Measurements from ENCODE around the gene G0S2.

Gene G0S2

GRCh38 chr1:209653915-209654351 is 21.3 kb upstream of the G0S2 start:
- Mint-ChIP-seq H3K4me3 (no peak overlapping the region), H3K4me1 (peaks cover 37% of the 10 kb centered on the region), H3K27ac (no peak overlapping the region), H3K9me3 (no peaks in the 10 kb centered on the region), H3K27me3 (peaks cover 19% of the 10 kb centered on the region), H3K36me3 (no peaks in the 10 kb centered on the region)
- CTCF ChIA-PET: interaction anchor here (1.0 to 2.3 kb wide), 5 partner anchors 11 to 75 kb away, joined by 3 to 13 read pairs (median 4); no protein-coding TSS in a partner anchor
- DNase-seq: no peak

- H3K4me3 Mint-ChIP-seq: no peak overlapping the region
- no peak for DNase-seq
- H3K36me3 Mint-ChIP-seq: no peaks in the 10 kb centered on the region
- H3K4me1 Mint-ChIP-seq: peaks cover 39% of the 10 kb centered on the region
- CTCF ChIA-PET: interaction anchor here (1.6 kb wide), 1 partner anchor 15 kb away, joined by 3 read pairs; no protein-coding TSS in a partner anchor
- no peak overlapping the region for H3K27ac Mint-ChIP-seq
- H3K9me3 Mint-ChIP-seq: no peaks in the 10 kb centered on the region
- peaks cover 20% of the 10 kb centered on the region for H3K27me3 Mint-ChIP-seq
These were observed 19.6 kb upstream of the G0S2 start for GRCh38 chr1:209655411-209656231.

GRCh38 chr1:209657140-209657879 is 17.9 kb upstream of the G0S2 start:
- CTCF ChIA-PET: interaction anchor here (0.7 to 1.0 kb wide), 2 partner anchors 18 to 86 kb away, joined by 3 read pairs; partner anchors contain the start of gene G0S2
- no peak for DNase-seq
- Mint-ChIP-seq H3K4me1 (peaks cover 25% of the 10 kb centered on the region), H3K27me3 (peaks cover 20% of the 10 kb centered on the region), H3K4me3 (no peak overlapping the region), H3K9me3 (no peaks in the 10 kb centered on the region), H3K36me3 (no peaks in the 10 kb centered on the region), H3K27ac (no peak overlapping the region)

- H3K4me1 Mint-ChIP-seq: peaks cover 20% of the 10 kb centered on the region
- no peaks in the 10 kb centered on the region for H3K9me3 Mint-ChIP-seq
These were observed 17.3 kb upstream of the G0S2 start for GRCh38 chr1:209657918-209658317.

GRCh38 chr1:209659909-209660308 is 15.3 kb upstream of the G0S2 start:
- Mint-ChIP-seq H3K27me3 (peaks cover 23% of the 10 kb centered on the region), H3K4me3 (no peak overlapping the region), H3K27ac (no peak overlapping the region), H3K36me3 (peaks cover 2% of the 10 kb centered on the region), H3K4me1 (peaks cover 14% of the 10 kb centered on the region), H3K9me3 (no peaks in the 10 kb centered on the region)
- CTCF ChIA-PET: no interaction called here
- no peak for DNase-seq

More at GRCh38 chr1:209657918-209658317, 17.3 kb upstream of the G0S2 start:
- H3K27me3 Mint-ChIP-seq: peaks cover 20% of the 10 kb centered on the region
- no peaks in the 10 kb centered on the region for H3K36me3 Mint-ChIP-seq
- CTCF ChIA-PET: interaction anchor here (0.5 to 1.0 kb wide), 4 partner anchors 9 to 85 kb away, joined by 3 read pairs; partner anchors contain the start of gene G0S2
- H3K4me3 Mint-ChIP-seq: no peak overlapping the region
- DNase-seq: no peak
- H3K27ac Mint-ChIP-seq: no peak overlapping the region

- Mint-ChIP-seq H3K9me3 (no peaks in the 10 kb centered on the region), H3K4me1 (peaks cover 14% of the 10 kb centered on the region), H3K27ac (no peak overlapping the region), H3K27me3 (peaks cover 17% of the 10 kb centered on the region), H3K4me3 (no peak overlapping the region), H3K36me3 (peaks cover 2% of the 10 kb centered on the region)
- DNase-seq: no peak
- CTCF ChIA-PET: no interaction called here
These were observed 14.1 kb upstream of the G0S2 start for GRCh38 chr1:209661071-209661470.

- Mint-ChIP-seq H3K4me3 (no peak overlapping the region), H3K27ac (no peak overlapping the region), H3K4me1 (peaks cover 14% of the 10 kb centered on the region), H3K9me3 (no peaks in the 10 kb centered on the region), H3K36me3 (peaks cover 2% of the 10 kb centered on the region), H3K27me3 (peaks cover 7% of the 10 kb centered on the region)
- no peak for DNase-seq
- CTCF ChIA-PET: no interaction called here
These were observed 12.3 kb upstream of the G0S2 start for GRCh38 chr1:209662879-209663327.

- no peak overlapping the region for H3K4me3 Mint-ChIP-seq
- H3K27ac Mint-ChIP-seq: no peak overlapping the region
- no peak for DNase-seq
- peaks cover 19% of the 10 kb centered on the region for H3K4me1 Mint-ChIP-seq
- H3K9me3 Mint-ChIP-seq: no peaks in the 10 kb centered on the region
- CTCF ChIA-PET: no interaction called here
- H3K27me3 Mint-ChIP-seq: peaks cover 3% of the 10 kb centered on the region
- H3K36me3 Mint-ChIP-seq: peaks cover 2% of the 10 kb centered on the region
These were observed 8.1 kb upstream of the G0S2 start for GRCh38 chr1:209667103-209667502.

GRCh38 chr1:209667708-209668107 is 7.5 kb upstream of the G0S2 start:
- peaks cover 3% of the 10 kb centered on the region for H3K27me3 Mint-ChIP-seq
- no peaks in the 10 kb centered on the region for H3K9me3 Mint-ChIP-seq
- H3K27ac Mint-ChIP-seq: no peak overlapping the region
- peaks cover 2% of the 10 kb centered on the region for H3K36me3 Mint-ChIP-seq
- no peak overlapping the region for H3K4me3 Mint-ChIP-seq
- CTCF ChIA-PET: no interaction called here
- no peak for DNase-seq
- H3K4me1 Mint-ChIP-seq: peaks cover 23% of the 10 kb centered on the region

- Mint-ChIP-seq H3K36me3 (peaks cover 1% of the 10 kb centered on the region), H3K4me3 (no peak overlapping the region), H3K9me3 (no peaks in the 10 kb centered on the region), H3K27ac (no peak overlapping the region), H3K4me1 (peaks cover 52% of the 10 kb centered on the region), H3K27me3 (peaks cover 16% of the 10 kb centered on the region)
- CTCF ChIA-PET: interaction anchor here (0.6 to 1.2 kb wide), 4 partner anchors 10 to 39 kb away, joined by 3 to 4 read pairs (median 3); no protein-coding TSS in a partner anchor
- DNase-seq: no peak
These were observed 4.7 kb upstream of the G0S2 start for GRCh38 chr1:209670441-209671082.

GRCh38 chr1:209672705-209673630 is 2.2 kb upstream of the G0S2 start:
- H3K9me3 Mint-ChIP-seq: no peaks in the 10 kb centered on the region
- H3K27me3 Mint-ChIP-seq: peaks cover 40% of the 10 kb centered on the region
- CTCF ChIA-PET: interaction anchor here (0.8 to 2.0 kb wide), 8 partner anchors 9 to 106 kb away, joined by 3 to 6 read pairs (median 3); partner anchors contain the start of gene LAMB3
- H3K27ac Mint-ChIP-seq: peak overlapping the region; percentile 2
- no peak overlapping the region for H3K4me3 Mint-ChIP-seq
- H3K36me3 Mint-ChIP-seq: peaks cover 9% of the 10 kb centered on the region
- H3K4me1 Mint-ChIP-seq: peaks cover 68% of the 10 kb centered on the region
- DNase-seq: peak; percentile 38

GRCh38 chr1:209673631-209674417 is 1.4 kb upstream of the G0S2 start:
- Mint-ChIP-seq H3K4me3 (no peak overlapping the region), H3K36me3 (peaks cover 9% of the 10 kb centered on the region), H3K27ac (no peak overlapping the region), H3K4me1 (peaks cover 68% of the 10 kb centered on the region), H3K27me3 (peaks cover 45% of the 10 kb centered on the region), H3K9me3 (no peaks in the 10 kb centered on the region)
- no peak for DNase-seq
- CTCF ChIA-PET: interaction anchor here (0.8 to 2.3 kb wide), 11 partner anchors 8 to 107 kb away, joined by 3 to 10 read pairs (median 3); partner anchors contain the start of gene LAMB3
